HFFc6 (cell line): ENCODE results near the gene NUP210. TPM values are rescaled to one million over a fixed set of nuclear protein-coding genes. Genes with fewer than 3 reads are reported as not detected.

Source experiments
- DNase-seq: peaks from one replicate; pipeline ENCODE4 v3.0.0-alpha.2; 2018
- H3K27ac Mint-ChIP-seq: 2 replicates; pipeline ENCODE4 v1.8.0; 2020; ENCODE audit warnings: mild to moderate bottlenecking, mixed read lengths
- H3K27me3 Mint-ChIP-seq: 2 replicates; pipeline ENCODE4 v1.8.0; 2021; ENCODE audit warnings: mild to moderate bottlenecking, moderate library complexity, mixed read lengths; ENCODE audit not compliant: insufficient read depth
- H3K36me3 Mint-ChIP-seq: 2 replicates; pipeline ENCODE4 v1.8.0; 2021; ENCODE audit warnings: low read depth, mixed read lengths
- H3K4me1 Mint-ChIP-seq: 2 replicates; pipeline ENCODE4 v1.8.0; 2020; ENCODE audit warnings: low read depth, mixed read lengths
- H3K4me3 Mint-ChIP-seq: 2 replicates; pipeline ENCODE4 v1.8.0; 2020; ENCODE audit warnings: mild to moderate bottlenecking, moderate library complexity, mixed read lengths
- H3K9me3 Mint-ChIP-seq: 2 replicates; pipeline ENCODE4 v1.8.0; 2020; ENCODE audit warnings: mild to moderate bottlenecking, mixed read lengths
- total RNA-seq, 6 experiments: library from RNA; stranded (reverse); fragmentation: NEBNext Ultra II Directional; extraction: Animal tissue kit (Norgen Biotek cat#: 25700); gene quantifications; 2 replicates in 1 of 6; 3 replicates in 5 of 6; pipeline ENCODE4 v1.2.3, GENCODE V29; 2021
- TF ChIP-seq, protein P1 (sequence below): fragments of 200-600 bp; sonication (generic); IDR thresholded peaks from 2 replicates; pipeline ENCODE4 v1.5.0; 2021; ENCODE audit warnings: antibody characterized with exemption, mild to moderate bottlenecking

The NUP210 gene
- total RNA-seq, 6 experiments from 2014 or later, result 0.33 to 3.4 (median 3.1) TPM

DNA sequence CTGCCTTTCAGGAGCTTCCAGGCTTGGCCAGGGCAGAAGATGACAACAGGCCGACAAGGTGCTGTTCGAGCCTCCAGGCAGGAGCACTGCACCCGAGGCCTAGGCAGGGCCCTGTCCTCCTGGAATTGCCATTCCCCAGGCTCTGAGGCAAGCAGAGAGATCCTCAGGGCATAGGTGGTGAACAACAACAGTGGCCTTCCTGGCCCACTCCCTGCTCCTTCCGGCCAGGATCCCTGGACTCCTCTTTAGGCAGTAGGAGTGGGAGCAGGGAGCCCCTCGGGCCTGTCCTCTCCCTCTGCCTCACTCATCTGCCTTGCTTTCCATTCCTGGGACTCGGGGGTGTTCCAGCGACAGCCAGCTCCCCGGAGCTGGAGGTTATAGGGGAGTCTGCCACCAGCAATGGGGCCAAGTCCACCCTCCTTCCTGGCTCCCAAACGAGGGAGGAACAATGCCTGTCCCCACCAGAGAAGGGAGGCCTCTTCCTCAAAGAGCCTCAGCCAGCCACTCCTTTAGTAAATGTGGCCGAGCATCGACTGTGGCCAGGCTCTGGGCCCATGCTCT lies 135.0 kb downstream of the NUP210 start:
- H3K4me3 Mint-ChIP-seq, result no peak overlapping the region
- H3K4me1 Mint-ChIP-seq, result no peaks in the 10 kb centered on the region
- peaks cover 25% of the 10 kb centered on the region for H3K27me3 Mint-ChIP-seq
- peaks cover 43% of the 10 kb centered on the region for H3K9me3 Mint-ChIP-seq
- no peak for DNase-seq
- peaks cover 19% of the 10 kb centered on the region for H3K36me3 Mint-ChIP-seq
- TF ChIP-seq, protein P1, sequence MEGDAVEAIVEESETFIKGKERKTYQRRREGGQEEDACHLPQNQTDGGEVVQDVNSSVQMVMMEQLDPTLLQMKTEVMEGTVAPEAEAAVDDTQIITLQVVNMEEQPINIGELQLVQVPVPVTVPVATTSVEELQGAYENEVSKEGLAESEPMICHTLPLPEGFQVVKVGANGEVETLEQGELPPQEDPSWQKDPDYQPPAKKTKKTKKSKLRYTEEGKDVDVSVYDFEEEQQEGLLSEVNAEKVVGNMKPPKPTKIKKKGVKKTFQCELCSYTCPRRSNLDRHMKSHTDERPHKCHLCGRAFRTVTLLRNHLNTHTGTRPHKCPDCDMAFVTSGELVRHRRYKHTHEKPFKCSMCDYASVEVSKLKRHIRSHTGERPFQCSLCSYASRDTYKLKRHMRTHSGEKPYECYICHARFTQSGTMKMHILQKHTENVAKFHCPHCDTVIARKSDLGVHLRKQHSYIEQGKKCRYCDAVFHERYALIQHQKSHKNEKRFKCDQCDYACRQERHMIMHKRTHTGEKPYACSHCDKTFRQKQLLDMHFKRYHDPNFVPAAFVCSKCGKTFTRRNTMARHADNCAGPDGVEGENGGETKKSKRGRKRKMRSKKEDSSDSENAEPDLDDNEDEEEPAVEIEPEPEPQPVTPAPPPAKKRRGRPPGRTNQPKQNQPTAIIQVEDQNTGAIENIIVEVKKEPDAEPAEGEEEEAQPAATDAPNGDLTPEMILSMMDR, result no peak
- H3K27ac Mint-ChIP-seq, result no peak overlapping the region

DNA sequence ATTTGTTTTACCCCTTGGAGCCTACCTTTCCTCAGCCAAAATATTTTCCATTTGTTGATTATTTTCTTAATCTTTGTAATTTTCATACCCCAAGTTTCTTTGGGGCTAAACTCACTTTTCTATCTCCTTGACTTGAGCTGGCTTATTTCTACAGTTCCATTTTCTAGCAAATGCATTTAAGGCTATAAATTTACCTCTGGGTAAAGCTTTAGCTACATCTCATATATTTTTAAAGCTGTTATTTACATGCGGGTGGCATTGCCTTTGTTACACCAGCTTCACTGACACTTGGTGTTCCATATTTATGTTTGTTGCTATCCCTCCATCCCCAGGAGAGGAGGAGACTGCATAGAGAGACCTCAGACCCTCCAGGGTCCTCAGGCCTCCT lies 136.3 kb downstream of the NUP210 start:
- TF ChIP-seq, protein P1, result no peak
- no peak for DNase-seq
- Mint-ChIP-seq H3K4me3 (no peak overlapping the region), H3K9me3 (peaks cover 43% of the 10 kb centered on the region), H3K27me3 (peaks cover 29% of the 10 kb centered on the region), H3K4me1 (no peaks in the 10 kb centered on the region), H3K36me3 (peaks cover 19% of the 10 kb centered on the region), H3K27ac (no peak overlapping the region)

DNA sequence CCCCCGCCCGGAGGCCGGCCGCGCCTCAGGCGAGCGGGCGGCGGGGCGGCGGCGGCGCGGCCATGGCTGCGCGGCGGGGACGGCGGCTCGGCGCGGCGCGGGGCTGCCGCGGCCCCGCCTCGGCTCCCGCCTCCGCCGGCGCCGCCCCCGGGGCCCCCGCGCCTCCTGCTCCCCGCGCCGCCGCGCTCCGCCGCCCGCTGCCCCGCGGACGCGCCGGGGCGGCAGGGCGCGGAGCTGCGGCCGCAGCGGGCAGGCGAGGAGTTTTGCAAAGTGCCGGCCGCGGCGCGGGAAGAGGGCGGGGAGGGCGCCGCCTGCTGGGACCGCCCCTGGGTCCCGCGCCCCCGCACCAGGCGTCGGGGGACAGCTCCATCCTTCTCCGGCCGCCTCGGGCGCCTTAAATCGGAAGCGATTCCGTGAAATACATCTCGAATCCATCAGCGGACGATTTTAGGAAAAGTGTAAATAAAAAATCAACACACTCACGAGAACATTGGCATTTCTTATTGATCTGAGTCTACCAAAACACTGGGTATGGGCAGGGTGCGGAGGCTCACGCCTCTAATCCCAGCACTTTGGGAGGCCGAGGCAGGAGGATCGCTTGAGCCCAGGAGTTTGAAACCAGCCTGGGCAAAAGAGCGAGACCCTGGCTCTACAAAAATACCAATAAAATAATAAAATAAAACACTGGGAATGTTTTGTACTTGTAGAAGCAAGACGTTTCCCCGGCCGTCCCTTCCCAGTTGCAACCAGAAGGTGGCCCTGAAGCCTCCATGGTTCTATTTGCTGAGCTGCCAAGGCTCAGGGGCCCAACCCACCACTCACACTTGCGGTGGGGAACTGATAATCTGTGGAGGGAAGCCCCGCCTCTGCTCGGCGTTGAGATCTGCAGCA lies 136.9 kb downstream of the NUP210 start:
- Mint-ChIP-seq H3K36me3 (peaks cover 19% of the 10 kb centered on the region), H3K4me3 (no peak overlapping the region), H3K27me3 (peaks cover 29% of the 10 kb centered on the region), H3K27ac (no peak overlapping the region), H3K4me1 (no peaks in the 10 kb centered on the region), H3K9me3 (peaks cover 43% of the 10 kb centered on the region)
- no peak for DNase-seq
- TF ChIP-seq, protein P1, result 0 out of 2 replicates have a peak, but pooled peaks have one; percentile 9

DNA sequence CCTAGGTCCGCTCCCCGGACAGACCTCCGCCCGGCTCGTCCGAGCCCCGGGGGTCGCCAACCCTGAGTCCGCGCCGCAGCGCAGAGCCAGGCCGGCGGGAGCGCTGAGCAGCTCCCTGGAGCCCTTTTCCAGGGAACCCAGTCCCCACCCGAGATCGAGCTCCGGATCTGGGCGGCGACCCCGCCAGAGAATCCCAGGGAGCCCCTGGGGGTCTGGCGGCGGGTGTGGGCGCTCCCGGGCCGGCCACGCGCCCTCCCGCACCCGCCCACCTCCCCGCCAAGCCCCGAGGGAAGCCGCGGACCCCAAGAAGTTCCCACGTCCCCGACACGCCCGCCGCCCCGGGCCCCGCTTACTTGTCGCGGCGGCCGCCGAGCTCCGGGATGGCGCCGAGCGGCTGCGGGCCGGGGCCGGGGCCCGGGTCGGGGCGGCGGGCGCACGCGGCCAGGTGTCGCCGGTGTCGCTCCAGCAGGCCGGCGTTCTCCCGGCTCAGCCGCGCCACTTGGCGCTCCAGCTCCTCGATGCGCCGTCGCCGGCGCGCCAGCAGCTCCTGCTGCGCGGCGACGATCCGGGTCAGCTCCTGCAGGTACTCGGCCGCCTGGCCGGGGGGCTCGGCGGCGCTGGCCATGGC lies 137.7 kb downstream of the NUP210 start:
- no peak for DNase-seq
- peaks cover 4% of the 10 kb centered on the region; the same call in 1 of the 2 replicates for H3K4me1 Mint-ChIP-seq
- TF ChIP-seq, protein P1, result no peak
- no peak overlapping the region for H3K4me3 Mint-ChIP-seq
- H3K36me3 Mint-ChIP-seq, result peaks cover 19% of the 10 kb centered on the region
- H3K9me3 Mint-ChIP-seq, result peaks cover 40% of the 10 kb centered on the region
- no peak overlapping the region for H3K27ac Mint-ChIP-seq
- H3K27me3 Mint-ChIP-seq, result peaks cover 36% of the 10 kb centered on the region

DNA sequence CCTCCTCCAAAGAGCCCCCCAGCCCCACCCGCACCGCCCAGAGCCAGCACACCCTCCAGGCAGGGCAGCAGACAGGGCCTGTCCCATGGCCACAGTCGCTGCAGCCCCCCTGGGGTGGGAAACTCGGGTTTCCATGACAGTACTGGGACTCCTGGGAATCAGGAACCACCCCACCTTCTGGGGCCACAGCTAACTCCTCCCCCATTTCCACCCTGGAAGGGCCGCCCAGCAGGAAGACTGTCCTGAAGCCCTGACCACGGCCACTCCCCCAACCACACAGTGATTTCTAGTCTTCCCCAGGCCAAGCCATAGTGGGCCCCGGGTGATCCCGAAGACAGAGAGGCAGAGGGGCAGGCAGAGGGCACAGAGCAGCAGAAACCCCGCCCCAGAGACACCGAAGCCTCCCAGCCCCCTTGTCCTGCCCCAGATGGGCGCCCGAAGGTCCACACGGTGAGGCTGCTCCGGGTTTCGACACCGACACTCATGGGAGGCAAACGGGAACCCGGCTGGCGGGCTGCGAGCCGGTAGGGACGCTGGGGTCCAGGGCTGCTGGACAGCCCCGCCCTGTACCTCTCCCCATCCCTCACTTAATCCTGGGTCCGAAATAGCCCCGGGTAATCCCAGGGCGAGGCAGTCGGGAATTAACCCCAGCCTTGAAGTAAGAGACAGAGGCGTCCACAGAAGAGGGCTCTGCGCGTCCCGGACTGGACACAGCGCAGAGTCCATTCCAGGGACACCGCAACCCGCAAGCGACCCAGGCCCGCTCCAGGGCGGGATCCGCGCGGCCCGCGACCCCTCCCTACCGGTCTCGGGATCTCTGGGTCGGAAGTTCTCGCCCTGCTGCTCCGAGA lies 138.4 kb downstream of the NUP210 start:
- Mint-ChIP-seq H3K27ac (no peak overlapping the region), H3K36me3 (peaks cover 19% of the 10 kb centered on the region), H3K4me1 (peaks cover 4% of the 10 kb centered on the region; the same call in 1 of the 2 replicates), H3K9me3 (peaks cover 33% of the 10 kb centered on the region), H3K4me3 (no peak overlapping the region), H3K27me3 (peaks cover 35% of the 10 kb centered on the region)
- TF ChIP-seq, protein P1, result no peak
- DNase-seq, result no peak
